ENCODE measurements around the gene CA7.

The CA7 gene

GRCh38 chr16:66886321-66886720 is 42.1 kb downstream of the CA7 start:
- no peak for DNase-seq (ENCODE audit: low read depth)
- no peak overlapping the region for H3K4me3 ChIP-seq (ENCODE audit: control insufficient read depth, low read depth, low read length)
- TF ChIP-seq CTCF (IDR thresholded peaks at IDR 0.05; ENCODE audit: control insufficient read depth, insufficient read depth, low read depth, low read length, missing control alignments), result no peak

- H3K4me3 ChIP-seq (ENCODE audit: control insufficient read depth, low read depth, low read length), result no peak overlapping the region
- no peak for TF ChIP-seq CTCF (IDR thresholded peaks at IDR 0.05; ENCODE audit: control insufficient read depth, insufficient read depth, low read depth, low read length, missing control alignments)
- no peak for DNase-seq (ENCODE audit: low read depth)
Measured at GRCh38 chr16:66886914-66887313, 42.7 kb downstream of the CA7 start.

GRCh38 chr16:66888647-66889615 is 44.7 kb downstream of the CA7 start:
- no peak overlapping the region for H3K4me3 ChIP-seq (ENCODE audit: control insufficient read depth, low read depth, low read length)
- no peak for TF ChIP-seq CTCF (IDR thresholded peaks at IDR 0.05; ENCODE audit: control insufficient read depth, insufficient read depth, low read depth, low read length, missing control alignments)
- no peak for DNase-seq (ENCODE audit: low read depth)

- TF ChIP-seq CTCF (IDR thresholded peaks at IDR 0.05; ENCODE audit: control insufficient read depth, insufficient read depth, low read depth, low read length, missing control alignments), result no peak
Measured at GRCh38 chr16:66889622-66890021, 45.4 kb downstream of the CA7 start.

GRCh38 chr16:66890799-66891198 is 46.6 kb downstream of the CA7 start:
- no peak for DNase-seq (ENCODE audit: low read depth)
- no peak overlapping the region for H3K4me3 ChIP-seq (ENCODE audit: control insufficient read depth, low read depth, low read length)

More at GRCh38 chr16:66889622-66890021, 45.4 kb downstream of the CA7 start:
- H3K4me3 ChIP-seq (ENCODE audit: control insufficient read depth, low read depth, low read length), result no peak overlapping the region
- DNase-seq (ENCODE audit: low read depth), result no peak

GRCh38 chr16:66891360-66891759 is 47.1 kb downstream of the CA7 start:
- no peak for TF ChIP-seq CTCF (IDR thresholded peaks at IDR 0.05; ENCODE audit: control insufficient read depth, insufficient read depth, low read depth, low read length, missing control alignments)
- no peak overlapping the region for H3K4me3 ChIP-seq (ENCODE audit: control insufficient read depth, low read depth, low read length)

More at GRCh38 chr16:66890799-66891198, 46.6 kb downstream of the CA7 start:
- no peak for TF ChIP-seq CTCF (IDR thresholded peaks at IDR 0.05; ENCODE audit: control insufficient read depth, insufficient read depth, low read depth, low read length, missing control alignments)

More at GRCh38 chr16:66891360-66891759, 47.1 kb downstream of the CA7 start:
- no peak for DNase-seq (ENCODE audit: low read depth)

Measured in AG09309 (cell line).